ENCODE results near the gene TTLL6.

The TTLL6 gene

GRCh38 chr17:48792033-48792798 lies 24.8 kb downstream of the TTLL6 start:
- Mint-ChIP-seq H3K4me1 (peaks cover 28% of the 10 kb centered on the region), H3K27ac (peak overlapping the region in 1 of 3 experiments; percentile 8), H3K27me3 (ENCODE audit: low read depth) (peaks cover 61% of the 10 kb centered on the region), H3K9me3 (no peaks in the 10 kb centered on the region), H3K36me3 (ENCODE audit: low read depth) (no peaks in the 10 kb centered on the region), H3K4me3 (no peak overlapping the region)
- no peak for TF ChIP-seq CTCF (IDR thresholded peaks at IDR 0.05; ENCODE audit: unreplicated experiment in 3 of 3)

- H3K4me1 Mint-ChIP-seq: peaks cover 28% of the 10 kb centered on the region
- H3K9me3 Mint-ChIP-seq: no peaks in the 10 kb centered on the region
- H3K27me3 Mint-ChIP-seq (ENCODE audit: low read depth): peaks cover 60% of the 10 kb centered on the region
- H3K4me3 Mint-ChIP-seq: no peak overlapping the region
- TF ChIP-seq CTCF (IDR thresholded peaks at IDR 0.05; ENCODE audit: unreplicated experiment in 3 of 3): peak; percentile 77 to 81 (median 80)
- no peak overlapping the region for H3K27ac Mint-ChIP-seq
- no peaks in the 10 kb centered on the region for H3K36me3 Mint-ChIP-seq (ENCODE audit: low read depth)
Measured at GRCh38 chr17:48791128-48792032, 25.6 kb downstream of the TTLL6 start.

GRCh38 chr17:48790607-48791127 lies 26.4 kb downstream of the TTLL6 start:
- H3K4me3 Mint-ChIP-seq: no peak overlapping the region
- TF ChIP-seq CTCF (IDR thresholded peaks at IDR 0.05; ENCODE audit: unreplicated experiment in 3 of 3): no peak
- no peak overlapping the region for H3K27ac Mint-ChIP-seq
- peaks cover 56% of the 10 kb centered on the region for H3K27me3 Mint-ChIP-seq (ENCODE audit: low read depth)
- H3K9me3 Mint-ChIP-seq: no peaks in the 10 kb centered on the region
- no peaks in the 10 kb centered on the region for H3K36me3 Mint-ChIP-seq (ENCODE audit: low read depth)
- H3K4me1 Mint-ChIP-seq: peaks cover 23% of the 10 kb centered on the region

GRCh38 chr17:48787828-48788227 lies 29.2 kb downstream of the TTLL6 start:
- no peak for TF ChIP-seq CTCF (IDR thresholded peaks at IDR 0.05; ENCODE audit: unreplicated experiment in 3 of 3)
- Mint-ChIP-seq H3K27me3 (ENCODE audit: low read depth) (peaks cover 48% of the 10 kb centered on the region), H3K4me1 (peaks cover 10% of the 10 kb centered on the region), H3K9me3 (no peaks in the 10 kb centered on the region), H3K4me3 (no peak overlapping the region), H3K36me3 (ENCODE audit: low read depth) (no peaks in the 10 kb centered on the region), H3K27ac (no peak overlapping the region)

GRCh38 chr17:48779421-48779820 lies 37.6 kb downstream of the TTLL6 start:
- no peak for TF ChIP-seq CTCF (IDR thresholded peaks at IDR 0.05; ENCODE audit: unreplicated experiment in 3 of 3)
- Mint-ChIP-seq H3K36me3 (ENCODE audit: low read depth) (no peaks in the 10 kb centered on the region), H3K4me3 (no peak overlapping the region), H3K27me3 (ENCODE audit: low read depth) (peaks cover 21% of the 10 kb centered on the region), H3K9me3 (no peaks in the 10 kb centered on the region), H3K4me1 (no peaks in the 10 kb centered on the region), H3K27ac (no peak overlapping the region)

All from nephron (organoid).